MM.1S (cell line): ENCODE data around the gene DHPS.

Experiments used
- CTCF ChIP-seq: fragments of 300-600 bp; sonication (generic); IDR thresholded peaks from 2 replicates; pipeline ENCODE4 v1.5.1; 2016; ENCODE audit warnings: antibody characterized with exemption, low read length, mixed read lengths
- EZH2 ChIP-seq: fragments of 300-600 bp; sonication (generic); optimal IDR thresholded peaks from 2 replicates; pipeline ENCODE3; 2017; ENCODE audit warnings: low read depth, mild to moderate bottlenecking, antibody characterized with exemption, low read length, mixed read lengths
- EZH2phosphoT487 ChIP-seq: fragments of 300-600 bp; sonication (generic); IDR thresholded peaks from 2 replicates; pipeline ENCODE4 v1.6.1; 2018; ENCODE audit warnings: antibody characterized with exemption, low read length

- TF ChIP-seq CTCF (no peak), EZH2 (no peak), EZH2phosphoT487 (no peak)
Measured at GRCh38 chr19:12642506-12642905, 39.2 kb downstream of the DHPS start.
